ENCODE results near the gene PCLO.

Gene PCLO

GRCh38 chr7:83162402-83163256 lies at the start of gene PCLO:
Gene PCLO, minus strand, starts transcription at chr7:83162884. Its CDS starts 292 bp downstream, at chr7:83162592.
- DNase-seq = peak; percentile 52

GRCh38 chr7:83211685-83212084 lies 49.0 kb upstream of the PCLO start:
- no peak for DNase-seq

- DNase-seq = no peak
These were observed 47.8 kb upstream of the PCLO start for GRCh38 chr7:83210479-83210878.

GRCh38 chr7:83204715-83205114 lies 42.0 kb upstream of the PCLO start:
- no peak for DNase-seq

- no peak for DNase-seq
These were observed 38.7 kb upstream of the PCLO start for GRCh38 chr7:83201355-83201754.

- DNase-seq = no peak
These were observed 28.1 kb upstream of the PCLO start for GRCh38 chr7:83190659-83191389.

- DNase-seq = no peak
These were observed 16.1 kb upstream of the PCLO start for GRCh38 chr7:83178796-83179195.

- no peak for DNase-seq
These were observed 15.4 kb upstream of the PCLO start for GRCh38 chr7:83178066-83178465.

GRCh38 chr7:83173664-83174063 lies 11.0 kb upstream of the PCLO start:
- no peak for DNase-seq

GRCh38 chr7:83166781-83167180 lies 4.1 kb upstream of the PCLO start:
- DNase-seq = no peak

GRCh38 chr7:83161899-83162401 lies 734 bp downstream of the PCLO start:
- no peak for DNase-seq

GRCh38 chr7:83161186-83161585 lies 1.5 kb downstream of the PCLO start:
- peak; percentile 4 for DNase-seq

- no peak for DNase-seq
These were observed 3.0 kb downstream of the PCLO start for GRCh38 chr7:83159731-83160130.

GRCh38 chr7:83156006-83156405 lies 6.7 kb downstream of the PCLO start:
- no peak for DNase-seq

- DNase-seq = no peak
These were observed 7.3 kb downstream of the PCLO start for GRCh38 chr7:83155407-83155806.

GRCh38 chr7:83153419-83153818 lies 9.3 kb downstream of the PCLO start:
- DNase-seq = no peak

GRCh38 chr7:83150310-83150709 lies 12.4 kb downstream of the PCLO start:
- no peak for DNase-seq

GRCh38 chr7:83149466-83149865 lies 13.2 kb downstream of the PCLO start:
- no peak for DNase-seq

- no peak for DNase-seq
These were observed 13.9 kb downstream of the PCLO start for GRCh38 chr7:83148776-83149175.

- no peak for DNase-seq
These were observed 19.6 kb downstream of the PCLO start for GRCh38 chr7:83143107-83143506.

- no peak for DNase-seq
These were observed 20.3 kb downstream of the PCLO start for GRCh38 chr7:83142365-83142764.

- DNase-seq = no peak
These were observed 20.8 kb downstream of the PCLO start for GRCh38 chr7:83141927-83142326.

GRCh38 chr7:83130623-83131545 lies 31.8 kb downstream of the PCLO start:
- no peak for DNase-seq

Data from hematopoietic multipotent progenitor cell treated with erythropoietin and hydrocortisone succinate and interleukin-3 and kit ligand, for 6 days (in vitro differentiated cells).